Measurements from ENCODE around the gene CHST2.
A peak's percentile ranks its signal among the peaks of the same experiment; 100 is the strongest.
"Not testable (repeated sequence)": the region's sequence is repeated elsewhere in the genome, so short reads cannot be mapped to it uniquely, and the experiment has no call there.

Gene CHST2, protein sequence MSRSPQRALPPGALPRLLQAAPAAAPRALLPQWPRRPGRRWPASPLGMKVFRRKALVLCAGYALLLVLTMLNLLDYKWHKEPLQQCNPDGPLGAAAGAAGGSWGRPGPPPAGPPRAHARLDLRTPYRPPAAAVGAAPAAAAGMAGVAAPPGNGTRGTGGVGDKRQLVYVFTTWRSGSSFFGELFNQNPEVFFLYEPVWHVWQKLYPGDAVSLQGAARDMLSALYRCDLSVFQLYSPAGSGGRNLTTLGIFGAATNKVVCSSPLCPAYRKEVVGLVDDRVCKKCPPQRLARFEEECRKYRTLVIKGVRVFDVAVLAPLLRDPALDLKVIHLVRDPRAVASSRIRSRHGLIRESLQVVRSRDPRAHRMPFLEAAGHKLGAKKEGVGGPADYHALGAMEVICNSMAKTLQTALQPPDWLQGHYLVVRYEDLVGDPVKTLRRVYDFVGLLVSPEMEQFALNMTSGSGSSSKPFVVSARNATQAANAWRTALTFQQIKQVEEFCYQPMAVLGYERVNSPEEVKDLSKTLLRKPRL

DNA sequence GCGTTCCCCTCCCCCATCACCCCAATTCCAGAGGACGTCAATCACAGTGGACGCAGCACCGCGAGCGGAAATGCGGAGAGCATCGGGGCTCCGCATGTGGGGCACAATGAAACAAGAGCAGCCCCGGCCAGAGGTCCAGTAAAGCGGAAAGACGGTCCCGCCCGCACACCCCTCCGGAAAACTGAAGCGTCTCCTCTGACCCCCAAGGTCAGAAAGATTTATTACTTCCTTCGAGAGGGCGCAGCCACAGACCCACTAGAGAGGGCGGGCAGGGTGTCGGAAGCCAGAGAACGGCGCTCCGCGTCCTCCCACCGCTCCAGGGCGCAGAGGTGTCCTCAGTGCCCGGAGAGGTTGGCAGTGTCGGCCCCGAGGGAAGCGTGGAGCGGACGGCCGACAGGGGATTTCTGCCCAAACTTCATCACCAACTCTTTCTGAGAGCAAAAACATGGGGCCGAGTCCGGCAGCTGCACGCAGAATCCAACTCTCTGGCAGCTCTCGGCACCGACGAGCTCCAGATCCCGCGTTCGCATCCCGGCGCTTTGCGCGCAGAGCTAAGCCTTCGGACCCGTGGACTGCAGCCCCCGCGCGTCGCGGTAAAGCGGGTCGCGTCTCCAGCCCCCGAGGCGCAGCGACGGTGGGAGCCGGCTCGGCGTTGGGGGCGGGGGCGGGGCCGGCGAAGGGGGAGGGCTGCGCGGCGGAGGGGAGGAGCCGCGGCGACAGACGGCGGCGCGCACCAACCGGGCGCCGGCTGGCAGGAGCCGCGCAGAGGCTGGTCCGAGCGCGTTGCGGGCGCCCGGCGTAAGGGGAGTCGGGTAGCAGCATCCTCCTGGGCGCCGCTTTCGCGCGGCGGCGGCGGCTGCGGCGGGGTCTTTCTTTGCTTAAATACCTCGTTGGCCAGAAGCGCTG, at the start of gene CHST2:
TSS of gene CHST2 (plus strand) at position 763 of the 906 bp plus-strand sequence. CDS start 1,046 bp downstream, outside the sequence.
- DNase-seq, result peak; percentile 61
- Histone ChIP-seq H3K4me3 (ENCODE audit: low read depth, low read length) (peak within 1 kb of the TSS; percentile 89), H3K27me3 (replicated peaks) (no peaks in the 10 kb centered on the region), H3K27ac (peak within 1 kb of the TSS; percentile 55), H3K36me3 (replicated peaks) (peaks cover 5% of the 10 kb centered on the region)
- TF ChIP-seq, protein P1, sequence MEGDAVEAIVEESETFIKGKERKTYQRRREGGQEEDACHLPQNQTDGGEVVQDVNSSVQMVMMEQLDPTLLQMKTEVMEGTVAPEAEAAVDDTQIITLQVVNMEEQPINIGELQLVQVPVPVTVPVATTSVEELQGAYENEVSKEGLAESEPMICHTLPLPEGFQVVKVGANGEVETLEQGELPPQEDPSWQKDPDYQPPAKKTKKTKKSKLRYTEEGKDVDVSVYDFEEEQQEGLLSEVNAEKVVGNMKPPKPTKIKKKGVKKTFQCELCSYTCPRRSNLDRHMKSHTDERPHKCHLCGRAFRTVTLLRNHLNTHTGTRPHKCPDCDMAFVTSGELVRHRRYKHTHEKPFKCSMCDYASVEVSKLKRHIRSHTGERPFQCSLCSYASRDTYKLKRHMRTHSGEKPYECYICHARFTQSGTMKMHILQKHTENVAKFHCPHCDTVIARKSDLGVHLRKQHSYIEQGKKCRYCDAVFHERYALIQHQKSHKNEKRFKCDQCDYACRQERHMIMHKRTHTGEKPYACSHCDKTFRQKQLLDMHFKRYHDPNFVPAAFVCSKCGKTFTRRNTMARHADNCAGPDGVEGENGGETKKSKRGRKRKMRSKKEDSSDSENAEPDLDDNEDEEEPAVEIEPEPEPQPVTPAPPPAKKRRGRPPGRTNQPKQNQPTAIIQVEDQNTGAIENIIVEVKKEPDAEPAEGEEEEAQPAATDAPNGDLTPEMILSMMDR (IDR thresholded peaks at IDR 0.05; ENCODE audit: low read depth, low read length, missing control alignments), result peak; percentile 11
- in situ Hi-C loops (cut with HindIII; ENCODE audit: low pct_ligation_motif_present, low sequenced_read_pairs), result no loop called here

DNA sequence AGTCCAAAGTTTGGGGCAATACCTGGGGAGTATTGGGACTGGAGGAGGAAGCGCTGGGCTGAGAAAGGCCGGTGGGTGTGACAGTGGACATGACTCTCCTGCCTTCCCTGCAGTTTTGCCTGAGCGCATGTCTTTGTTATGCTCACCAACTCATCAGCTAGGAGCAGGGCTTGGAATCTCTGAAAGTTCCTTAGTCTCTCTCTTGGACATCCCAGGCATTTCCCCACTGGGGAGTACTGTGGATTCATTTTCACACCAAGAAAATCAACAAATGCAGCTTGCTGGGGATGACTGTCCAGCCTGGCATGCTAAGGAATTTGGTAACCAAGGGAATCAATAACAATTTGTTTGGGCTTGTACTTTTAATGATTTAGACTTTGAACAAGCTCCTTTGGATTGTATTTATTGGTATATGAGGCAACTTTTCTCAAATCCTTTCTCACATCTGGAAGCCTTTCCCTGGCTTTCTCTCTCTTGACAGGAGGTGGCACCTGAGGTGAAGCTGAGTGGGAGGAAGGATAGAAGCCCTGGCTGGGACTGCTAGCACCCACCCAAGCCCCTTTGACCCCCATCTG, 48.5 kb upstream of the CHST2 start:
- in situ Hi-C loops (cut with HindIII; ENCODE audit: low pct_ligation_motif_present, low sequenced_read_pairs), result no loop called here
- TF ChIP-seq, protein P1 (IDR thresholded peaks at IDR 0.05; ENCODE audit: low read depth, low read length, missing control alignments), result no peak
- no peaks in the 10 kb centered on the region for H3K36me3 ChIP-seq (replicated peaks)
- peak overlapping the region; percentile 6 for H3K27ac ChIP-seq
- H3K27me3 ChIP-seq (replicated peaks), result no peaks in the 10 kb centered on the region
- no peak overlapping the region for H3K4me3 ChIP-seq (ENCODE audit: low read depth, low read length)
- DNase-seq, result peak; percentile 88

DNA sequence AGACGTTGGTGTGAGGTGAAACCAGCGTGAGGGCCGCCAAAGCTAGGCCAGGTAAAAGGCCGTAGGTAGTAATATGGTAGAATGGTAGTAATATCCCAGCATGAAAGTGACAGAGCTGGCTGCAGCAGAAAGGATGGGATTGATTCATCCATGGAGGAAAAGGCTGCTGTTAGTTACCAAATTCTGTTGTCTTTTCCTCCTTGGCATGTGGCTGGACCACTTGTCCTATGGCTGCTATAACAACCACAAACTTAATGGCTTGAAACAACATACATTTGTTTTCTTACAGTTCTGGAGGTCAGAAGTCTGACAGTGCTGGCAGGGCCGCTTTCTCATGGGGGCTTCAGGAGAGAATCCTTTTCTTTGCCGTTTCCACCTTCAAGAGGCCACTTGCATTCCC, 47.8 kb upstream of the CHST2 start:
- TF ChIP-seq, protein P1 (IDR thresholded peaks at IDR 0.05; ENCODE audit: low read depth, low read length, missing control alignments), result no peak
- Histone ChIP-seq H3K36me3 (replicated peaks) (no peaks in the 10 kb centered on the region), H3K27me3 (replicated peaks) (no peaks in the 10 kb centered on the region), H3K4me3 (ENCODE audit: low read depth, low read length) (no peak overlapping the region), H3K27ac (no peak overlapping the region)
- DNase-seq, result no peak
- in situ Hi-C loops (cut with HindIII; ENCODE audit: low pct_ligation_motif_present, low sequenced_read_pairs), result no loop called here

DNA sequence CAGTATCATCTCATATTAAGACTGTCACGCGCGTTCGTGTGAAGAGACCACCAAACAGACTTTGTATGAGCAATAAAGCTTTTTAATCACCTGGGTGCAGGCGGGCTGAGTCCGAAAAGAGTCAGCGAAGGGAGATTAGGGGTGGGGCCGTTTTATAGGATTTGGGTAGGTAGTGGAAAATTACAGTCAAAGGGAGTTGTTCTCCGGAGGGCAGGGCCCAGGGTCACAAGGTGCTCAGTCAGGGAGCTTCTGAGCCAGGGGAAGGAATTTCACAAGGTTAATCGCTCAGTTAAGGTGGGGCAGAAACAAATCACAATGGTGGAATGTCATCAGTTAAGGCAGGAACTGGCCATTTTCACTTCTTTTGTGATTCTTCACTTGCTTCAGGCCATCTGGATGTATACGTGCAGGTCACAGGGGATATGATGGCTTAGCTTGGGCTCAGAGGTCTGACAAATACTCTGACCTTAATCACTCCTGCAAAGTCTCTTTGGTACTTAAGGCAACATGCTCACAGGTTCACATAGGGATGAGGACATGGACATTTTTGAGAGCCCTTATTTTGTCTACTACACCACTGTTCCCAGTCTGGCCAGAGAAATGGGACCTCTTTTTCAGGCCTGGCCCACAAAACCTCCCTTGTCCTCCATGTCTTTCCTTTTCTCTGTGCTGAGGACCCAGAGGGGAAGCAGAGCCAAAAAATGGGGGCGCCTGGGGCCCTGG, 47.1 kb upstream of the CHST2 start:
- H3K27ac ChIP-seq; H3K27me3 ChIP-seq (replicated peaks); DNase-seq; H3K4me3 ChIP-seq (ENCODE audit: low read depth, low read length); in situ Hi-C loops (cut with HindIII; ENCODE audit: low pct_ligation_motif_present, low sequenced_read_pairs); H3K36me3 ChIP-seq (replicated peaks): not testable (repeated sequence)

DNA sequence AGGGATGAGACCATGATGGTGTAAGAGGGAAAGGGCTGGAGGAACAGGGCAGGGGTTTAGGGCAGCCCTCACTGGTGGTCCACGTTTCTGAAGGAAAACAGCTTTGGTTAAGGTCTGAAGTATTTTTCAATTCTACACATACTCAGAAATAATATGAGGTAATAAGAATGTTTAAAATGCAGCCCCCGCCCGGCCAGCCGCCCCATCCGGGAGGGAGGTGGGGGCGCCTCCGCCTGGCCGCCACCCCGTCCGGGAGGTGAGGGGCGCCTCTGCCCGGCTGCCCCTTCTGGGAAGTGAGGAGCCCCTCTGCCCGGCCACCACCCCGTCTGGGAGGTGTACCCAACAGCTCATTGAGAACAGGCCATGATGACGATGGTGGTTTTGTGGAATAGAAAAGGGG, 46.0 kb upstream of the CHST2 start:
- in situ Hi-C loops (cut with HindIII; ENCODE audit: low pct_ligation_motif_present, low sequenced_read_pairs); H3K27me3 ChIP-seq (replicated peaks); H3K27ac ChIP-seq; H3K4me3 ChIP-seq (ENCODE audit: low read depth, low read length); H3K36me3 ChIP-seq (replicated peaks); DNase-seq: not testable (repeated sequence)

DNA sequence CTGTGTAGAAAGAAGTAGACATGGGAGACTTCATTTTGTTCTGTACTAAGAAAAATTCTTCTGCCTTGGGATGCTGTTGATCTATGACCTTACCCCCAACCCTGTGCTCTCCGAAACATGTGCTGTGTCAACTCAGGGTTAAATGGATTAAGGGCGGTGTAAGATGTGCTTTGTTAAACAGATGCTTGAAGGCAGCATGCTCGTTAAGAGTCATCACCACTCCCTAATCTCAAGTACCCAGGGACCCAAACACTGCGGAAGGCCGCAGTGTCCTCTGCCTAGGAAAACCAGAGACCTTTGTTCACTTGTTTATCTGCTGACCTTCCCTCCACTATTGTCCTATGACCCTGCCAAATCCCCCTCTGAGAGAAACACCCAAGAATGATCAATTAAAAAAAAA, 45.6 kb upstream of the CHST2 start:
- H3K4me3 ChIP-seq (ENCODE audit: low read depth, low read length); H3K36me3 ChIP-seq (replicated peaks); in situ Hi-C loops (cut with HindIII; ENCODE audit: low pct_ligation_motif_present, low sequenced_read_pairs); H3K27me3 ChIP-seq (replicated peaks); H3K27ac ChIP-seq; DNase-seq: not testable (repeated sequence)
